ENCODE measurements around the gene NOSIP.

NOSIP gene

DNA sequence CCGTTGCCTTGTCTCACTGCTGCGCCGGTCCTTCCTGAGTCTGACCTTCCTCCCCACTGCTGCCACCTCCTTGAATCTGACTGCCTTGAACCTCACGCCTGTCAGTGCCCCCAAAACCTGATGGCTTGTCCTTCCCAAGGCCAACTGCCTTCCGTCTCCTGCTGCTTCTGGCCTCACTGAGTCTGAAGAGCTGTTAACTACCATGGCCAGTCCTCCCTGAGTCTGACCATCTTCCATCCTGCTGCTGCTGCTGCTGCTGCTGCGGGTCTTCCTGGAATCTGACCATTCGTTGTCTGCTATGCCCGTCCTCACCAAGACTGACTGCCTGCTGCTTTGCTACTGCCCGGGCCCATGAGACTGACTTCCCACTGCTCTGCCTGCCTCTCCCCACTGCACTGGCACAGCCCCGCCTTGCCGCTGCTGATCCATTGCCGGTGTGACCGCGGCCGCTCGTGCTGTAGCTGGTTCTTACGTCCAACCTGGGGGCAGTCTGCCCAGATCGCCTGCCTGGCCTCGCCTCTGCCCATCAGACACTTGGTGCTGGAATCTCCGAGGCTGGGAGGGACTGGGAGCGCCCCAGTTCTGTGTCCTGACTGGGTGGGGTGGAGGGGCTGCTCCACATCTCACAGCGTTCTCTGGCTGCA is 55.4 kb downstream of the NOSIP start:
- H3K4me3 ChIP-seq (ENCODE audit: low read length): no peak overlapping the region
- no peak for DNase-seq (ENCODE audit: low read depth, low spot score)

DNA sequence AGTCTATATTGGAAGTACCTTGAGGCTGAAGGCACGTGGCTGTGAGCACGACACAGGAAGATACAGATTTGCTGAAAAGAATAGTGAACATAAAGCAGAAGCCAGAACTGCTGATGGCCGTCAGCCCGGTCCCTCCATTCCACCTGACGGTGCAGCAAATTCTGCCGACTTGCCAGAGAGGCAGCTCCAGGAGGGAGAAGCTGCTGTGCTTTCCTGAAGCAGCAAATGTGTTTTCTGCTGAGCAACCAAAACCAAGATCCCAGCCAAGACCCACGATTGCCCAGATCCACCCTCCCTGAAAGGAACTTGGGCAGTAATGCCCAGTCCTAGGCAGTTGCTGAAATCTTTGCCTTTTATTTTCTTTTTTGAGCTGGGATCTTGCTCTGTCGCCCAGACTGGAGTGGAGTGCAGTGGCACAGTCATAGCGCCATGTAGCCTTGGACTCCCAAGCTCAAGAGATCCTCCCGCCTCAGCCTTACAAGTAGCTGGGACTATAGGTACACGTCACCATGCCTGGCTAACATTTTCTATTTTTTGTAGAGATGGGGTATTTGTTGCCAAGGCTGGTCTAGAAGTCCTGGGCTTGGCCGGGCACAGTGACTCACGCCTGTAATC is 59.5 kb downstream of the NOSIP start:
- no peak for DNase-seq (ENCODE audit: low read depth, low spot score)

DNA sequence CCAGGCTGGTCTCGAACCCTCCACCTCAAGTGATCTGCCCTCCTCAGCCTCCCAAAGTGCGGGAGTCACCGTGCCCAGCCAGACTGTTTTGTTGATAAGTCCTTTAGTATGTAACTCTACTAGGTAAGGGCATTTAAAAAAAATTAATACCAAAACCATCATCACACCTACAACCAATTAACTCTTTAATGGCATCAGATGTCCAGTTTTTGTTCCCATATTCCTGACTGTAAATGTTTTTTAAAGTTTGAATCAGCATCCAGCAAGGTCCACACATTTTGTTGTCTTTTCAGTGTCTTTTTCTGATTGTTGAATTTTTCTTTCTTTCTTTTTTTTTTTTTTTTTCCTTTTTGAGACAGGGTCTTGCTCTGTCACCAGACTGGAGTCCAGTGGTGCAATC is 62.3 kb downstream of the NOSIP start:
- DNase-seq (ENCODE audit: low read depth, low spot score): no peak

More for the DNA sequence above, 59.5 kb downstream of the NOSIP start:
- H3K4me3 ChIP-seq (ENCODE audit: low read length): no peak overlapping the region

DNA sequence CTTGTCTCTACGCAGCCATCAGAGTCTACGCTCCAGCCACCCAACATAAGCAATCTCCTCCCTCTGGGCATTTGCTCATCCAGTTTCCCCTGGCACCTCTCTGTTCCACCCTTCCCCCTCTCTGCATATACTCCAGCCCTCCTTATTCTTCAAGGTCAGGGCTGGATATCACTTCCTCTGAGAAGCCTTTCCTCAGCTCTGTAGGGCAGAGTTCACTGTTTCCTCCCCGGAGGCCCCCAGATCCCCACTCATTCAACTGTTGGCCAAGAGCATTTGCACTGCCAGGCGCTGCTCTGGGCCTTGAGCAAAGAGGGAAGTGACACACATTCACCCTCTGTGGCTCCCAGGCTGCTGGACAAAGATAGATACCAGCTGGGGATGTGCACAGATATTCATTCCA is 64.6 kb downstream of the NOSIP start:
- DNase-seq (ENCODE audit: low read depth, low spot score): no peak
- no peak overlapping the region for H3K4me3 ChIP-seq (ENCODE audit: low read length)

More for the DNA sequence above, 62.3 kb downstream of the NOSIP start:
- no peak overlapping the region for H3K4me3 ChIP-seq (ENCODE audit: low read length)

DNA sequence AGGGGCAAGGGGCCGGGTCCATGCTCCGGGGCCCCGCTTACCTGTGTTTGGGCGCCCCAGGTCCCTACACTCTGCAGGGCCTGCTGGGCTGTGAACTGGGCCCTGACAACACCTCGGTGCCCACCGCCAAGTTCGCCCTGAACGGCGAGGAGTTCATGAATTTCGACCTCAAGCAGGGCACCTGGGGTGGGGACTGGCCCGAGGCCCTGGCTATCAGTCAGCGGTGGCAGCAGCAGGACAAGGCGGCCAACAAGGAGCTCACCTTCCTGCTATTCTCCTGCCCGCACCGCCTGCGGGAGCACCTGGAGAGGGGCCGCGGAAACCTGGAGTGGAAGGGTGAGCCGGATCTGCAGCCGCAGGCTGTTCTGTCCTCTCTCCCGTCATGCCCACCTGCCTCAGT is 66.2 kb downstream of the NOSIP start:
- DNase-seq (ENCODE audit: low read depth, low spot score): no peak
- peak overlapping the region; percentile 70 for H3K4me3 ChIP-seq (ENCODE audit: low read length)

DNA sequence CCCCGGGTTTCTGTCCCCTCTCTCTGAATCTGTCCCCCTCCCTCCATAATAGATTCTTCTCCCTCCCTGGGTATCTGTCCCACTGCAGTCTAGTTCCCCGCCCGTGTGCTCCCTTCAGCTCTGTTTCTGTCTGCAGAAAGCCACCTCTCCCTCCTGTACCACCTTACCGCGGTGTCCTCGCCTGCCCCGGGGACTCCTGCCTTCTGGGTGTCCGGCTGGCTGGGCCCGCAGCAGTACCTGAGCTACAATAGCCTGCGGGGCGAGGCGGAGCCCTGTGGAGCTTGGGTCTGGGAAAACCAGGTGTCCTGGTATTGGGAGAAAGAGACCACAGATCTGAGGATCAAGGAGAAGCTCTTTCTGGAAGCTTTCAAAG is 66.6 kb downstream of the NOSIP start:
- no peak for DNase-seq (ENCODE audit: low read depth, low spot score)
- peak overlapping the region; percentile 70 for H3K4me3 ChIP-seq (ENCODE audit: low read length)

GRCh38 chr19:49512970-49513745 is 67.2 kb downstream of the NOSIP start:
- H3K4me3 ChIP-seq (ENCODE audit: low read length): peak overlapping the region; percentile 70

DNA sequence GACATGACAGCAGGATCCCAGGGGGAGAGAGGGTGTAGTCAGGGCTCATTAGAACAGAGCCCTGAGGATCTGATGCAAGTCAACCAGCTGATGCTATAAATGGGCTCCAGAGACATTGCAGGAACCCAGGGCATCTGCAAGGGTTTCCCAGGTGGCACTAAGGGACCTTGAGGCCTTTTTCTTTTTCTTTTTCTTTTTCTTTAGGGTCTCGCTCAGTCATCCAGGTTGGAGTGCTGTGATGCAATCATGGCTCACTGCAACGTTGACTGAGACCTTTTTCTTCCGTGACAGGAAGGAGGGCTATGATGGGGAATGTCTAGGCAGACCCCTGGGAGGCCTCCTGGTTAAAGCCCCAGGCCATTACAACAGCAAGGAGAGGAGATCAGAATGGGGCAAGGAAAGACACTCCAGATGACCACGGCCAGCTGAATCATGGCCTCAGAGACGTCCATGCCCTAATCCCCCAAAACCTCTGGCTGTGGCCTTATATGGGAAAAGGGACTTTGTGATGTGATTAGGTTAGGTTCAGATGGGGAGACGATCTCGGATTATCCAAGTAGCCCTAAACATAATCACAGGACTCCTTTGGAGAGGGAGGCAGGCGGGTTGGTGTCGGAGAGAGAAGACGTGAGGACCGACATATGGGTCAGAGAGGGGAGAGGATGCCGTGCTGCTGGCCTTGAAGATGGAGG is 72.4 kb downstream of the NOSIP start:
- no peak overlapping the region for H3K4me3 ChIP-seq (ENCODE audit: low read length)
- no peak for DNase-seq (ENCODE audit: low read depth, low spot score)

More at GRCh38 chr19:49512970-49513745, 67.2 kb downstream of the NOSIP start:
- no peak for DNase-seq (ENCODE audit: low read depth, low spot score)

DNA sequence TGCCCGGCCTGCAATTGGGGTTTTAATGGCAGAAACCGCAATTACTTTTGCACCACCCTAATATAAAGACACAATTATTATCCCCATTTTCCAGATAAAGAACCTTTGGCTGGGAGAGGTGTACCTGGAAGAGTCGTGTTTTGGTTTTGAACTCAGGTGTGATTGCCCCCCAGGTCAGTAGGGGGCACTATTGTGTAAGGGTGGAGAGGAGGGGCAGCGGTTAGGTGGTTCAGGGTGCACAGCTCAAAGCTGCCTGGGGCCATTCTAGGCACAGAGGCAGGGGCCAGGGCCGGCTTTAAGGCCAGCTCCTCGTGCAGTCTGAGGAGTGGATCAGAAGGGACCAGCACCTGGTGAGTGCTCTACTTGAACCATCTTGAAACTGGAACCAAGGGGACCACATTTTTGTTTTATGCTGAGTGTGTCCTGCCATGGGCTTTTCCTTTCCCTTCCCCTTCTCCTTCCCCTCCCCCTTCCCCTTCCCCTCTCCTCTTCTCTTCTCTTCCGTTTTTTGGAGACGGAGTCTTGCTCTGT is 73.7 kb downstream of the NOSIP start:
- no peak overlapping the region for H3K4me3 ChIP-seq (ENCODE audit: low read length)
- DNase-seq (ENCODE audit: low read depth, low spot score): peak; percentile 71
